A549 (cell line): ENCODE results near the gene ALPI. TPM values are rescaled to one million over a fixed set of nuclear protein-coding genes. Genes with fewer than 3 reads are reported as not detected.

Source experiments
- ATOH8 ChIP-seq: fragments of 250-450 bp; sonication (Bioruptor Pico); IDR thresholded peaks from 2 replicates; pipeline ENCODE4 v1.5.0; 2020; ENCODE audit warnings: low read depth, mild to moderate bottlenecking, moderate library complexity
- CEBPB ChIP-seq, 2 experiments: fragments of >200 bp in 1 of 2; sonication (Bioruptor Twin) in 1 of 2; formaldehyde crosslinking in 1 of 2; IDR thresholded peaks; 2 replicates each; pipeline ENCODE4 v1.6.1; 2012 to 2016
- CHD4 ChIP-seq: fragments of 200-600 bp; sonication (generic); IDR thresholded peaks from 2 replicates; pipeline ENCODE4 v1.6.1; 2016; ENCODE audit warnings: antibody characterized with exemption, mild to moderate bottlenecking, borderline replicate concordance
- E2F6 ChIP-seq: IDR thresholded peaks from 2 replicates; pipeline ENCODE4 v1.6.1; 2012; ENCODE audit warnings: low read depth, borderline replicate concordance
- EHF ChIP-seq: fragments of 250-450 bp; sonication (Bioruptor Pico); IDR thresholded peaks from 2 replicates; pipeline ENCODE4 v1.5.0; 2020; ENCODE audit warnings: mild to moderate bottlenecking
- EHMT2 ChIP-seq: fragments of 200-600 bp; sonication (generic); IDR thresholded peaks from 2 replicates; pipeline ENCODE4 v1.6.1; 2016; ENCODE audit warnings: antibody characterized with exemption, low read depth, mild to moderate bottlenecking, moderate library complexity
- ELK1 ChIP-seq: fragments of 150-350 bp; IDR thresholded peaks from 2 replicates; pipeline ENCODE4 v1.6.1; 2014; ENCODE audit warnings: low read depth, mild to moderate bottlenecking, low read length
- EP300 ChIP-seq, 2 experiments: fragments of >200 bp; sonication (Bioruptor Twin); formaldehyde crosslinking; IDR thresholded peaks; 2 replicates in 1 of 2; 3 replicates in 1 of 2; pipeline ENCODE4 v1.6.1; 2016 to 2017
- FOSL2 ChIP-seq, 2 experiments: fragments of 450-650 bp in 1 of 2; fragments of >200 bp in 1 of 2; sonication (Bioruptor Twin) in 1 of 2; formaldehyde crosslinking; IDR thresholded peaks; 2 replicates each; pipeline versions ENCODE4 v1.5.0 to v1.6.1; 2016 to 2020; ENCODE audit warnings: mild to moderate bottlenecking in 1 of 2, moderate library complexity in 1 of 2
- FOXS1 ChIP-seq: fragments of 250-450 bp; sonication (Bioruptor Pico); IDR thresholded peaks from 2 replicates; pipeline ENCODE4 v1.5.0; 2020; ENCODE audit warnings: mild to moderate bottlenecking, moderate library complexity
- GATA3 ChIP-seq: IDR thresholded peaks from 2 replicates; pipeline ENCODE4 v1.6.1; 2012; ENCODE audit warnings: borderline replicate concordance
- HES2 ChIP-seq: fragments of >200 bp; sonication (Bioruptor Twin); formaldehyde crosslinking; IDR thresholded peaks from 2 replicates; pipeline ENCODE4 v1.6.1; 2016
- HMGXB4 ChIP-seq: fragments of 250-450 bp; sonication (Bioruptor Pico); IDR thresholded peaks from 2 replicates; pipeline ENCODE4 v1.5.0; 2021; ENCODE audit warnings: mild to moderate bottlenecking, moderate library complexity, borderline replicate concordance
- HOXA7 ChIP-seq: fragments of 250-450 bp; sonication (Bioruptor Pico); IDR thresholded peaks from 2 replicates; pipeline ENCODE4 v1.5.0; 2020; ENCODE audit warnings: mild to moderate bottlenecking, moderate library complexity
- HOXB5 ChIP-seq: fragments of 250-450 bp; sonication (Bioruptor Pico); IDR thresholded peaks from 2 replicates; pipeline ENCODE4 v1.5.0; 2020; ENCODE audit warnings: mild to moderate bottlenecking, moderate library complexity
- JUNB ChIP-seq: fragments of >200 bp; sonication (Bioruptor Twin); formaldehyde crosslinking; IDR thresholded peaks from 2 replicates; pipeline ENCODE4 v1.6.1; 2016
- MAFK ChIP-seq: fragments of 450-650 bp; IDR thresholded peaks from 2 replicates; pipeline ENCODE4 v1.6.1; 2014; ENCODE audit not compliant: partially characterized antibody
- MYC ChIP-seq: IDR thresholded peaks from 2 replicates; pipeline ENCODE4 v1.6.1; 2012; ENCODE audit warnings: mild to moderate bottlenecking, inconsistent platforms, low read length, improper control_type of control experiment, borderline replicate concordance
- NFE2L2 ChIP-seq: fragments of 150-350 bp; conservative IDR thresholded peaks from 2 replicates; pipeline ENCODE4 v1.6.1; 2014; ENCODE audit warnings: low read length
- NPAS2 ChIP-seq: fragments of 250-450 bp; sonication (Bioruptor Pico); IDR thresholded peaks from 2 replicates; pipeline ENCODE4 v1.8.0; 2022; ENCODE audit warnings: mild to moderate bottlenecking, moderate library complexity, borderline replicate concordance
- PBX3 ChIP-seq: IDR thresholded peaks from 2 replicates; pipeline ENCODE4 v1.6.1; 2012
- POLR2A ChIP-seq: IDR thresholded peaks from 2 replicates; pipeline ENCODE4 v1.6.1; 2012; ENCODE audit warnings: mild to moderate bottlenecking, low read length
- RARB ChIP-seq: fragments of 250-450 bp; sonication (Bioruptor Pico); IDR thresholded peaks from 2 replicates; pipeline ENCODE4 v1.8.0; 2021; ENCODE audit warnings: mild to moderate bottlenecking, moderate library complexity
- RCOR1 ChIP-seq: fragments of 150-350 bp; IDR thresholded peaks from 2 replicates; pipeline ENCODE4 v1.6.1; 2014; ENCODE audit warnings: antibody characterized with exemption, low read length, low read depth
- REST ChIP-seq: fragments of 200-600 bp; sonication (generic); IDR thresholded peaks from 2 replicates; pipeline ENCODE4 v1.6.1; 2016; ENCODE audit warnings: antibody characterized with exemption, mild to moderate bottlenecking, moderate library complexity
- RFX5 ChIP-seq: fragments of 450-650 bp; IDR thresholded peaks from 2 replicates; pipeline ENCODE4 v1.7.1; 2014; ENCODE audit warnings: antibody characterized with exemption, mild to moderate bottlenecking, moderate library complexity
- SMC3 ChIP-seq: fragments of >200 bp; sonication (Bioruptor Twin); formaldehyde crosslinking; IDR thresholded peaks from 3 replicates; pipeline ENCODE4 v1.6.1; 2018; ENCODE audit warnings: inconsistent platforms
- USF2 ChIP-seq: fragments of 450-650 bp; IDR thresholded peaks from 2 replicates; pipeline ENCODE4 v1.6.1; 2014; ENCODE audit warnings: antibody characterized with exemption
- ZFP36 ChIP-seq: fragments of 450-650 bp; IDR thresholded peaks from 2 replicates; pipeline ENCODE4 v1.6.1; 2014; ENCODE audit warnings: borderline replicate concordance; ENCODE audit not compliant: partially characterized antibody
- ZNF302 ChIP-seq: fragments of 250-450 bp; sonication (Bioruptor Pico); IDR thresholded peaks from 2 replicates; pipeline ENCODE4 v1.9.0; 2021; ENCODE audit warnings: inconsistent platforms, mild to moderate bottlenecking, moderate library complexity
- ZSCAN20 ChIP-seq: fragments of 250-450 bp; sonication (Bioruptor Pico); IDR thresholded peaks from 2 replicates; pipeline ENCODE4 v1.8.0; 2022; ENCODE audit warnings: mild to moderate bottlenecking, moderate library complexity
- polyA plus RNA-seq, 4 experiments: library from polyadenylated mRNA; depleted of rRNA in 3 of 4; stranded (reverse); fragments of >200 nt; fragmentation: RNase III in 1 of 4; extraction: RNeasy Plus Mini Kit Qiagen cat#74134 plus additional on column Dnase treatment in 1 of 4; gene quantifications; 2 replicates in 3 of 4; 3 replicates in 1 of 4; pipeline ENCODE4 v1.2.3, GENCODE V29; 2011 to 2017

Gene ALPI
- polyA plus RNA-seq, 2 of the 4 experiments (the other 2 are of a cell fraction) = 0.05 TPM; not detected in 1

GRCh38 chr2:232444409-232445148, 11.4 kb upstream of the ALPI start (continued):
- TF ChIP-seq ZSCAN20 (no peak), EHF (CRISPR knock-in tag) (no peak), RARB (CRISPR knock-in tag) (no peak), HOXB5 (CRISPR knock-in tag) (no peak), FOSL2 (IDR thresholded peaks at IDR 0.05) (no peak), FOSL2 (CRISPR knock-in tag; IDR thresholded peaks at IDR 0.05) (peak; percentile 91), ZFP36 (peak; percentile 92), EP300 (IDR thresholded peaks at IDR 0.05) (no peak), RFX5 (no peak), MYC (peak; percentile 87; the same call in 1 of the 2 replicates), NPAS2 (CRISPR knock-in tag) (no peak), FOXS1 (no peak), GATA3 (no peak), POLR2A (no peak), REST (no peak), NFE2L2 (peak; percentile 68), E2F6 (no peak), CEBPB (IDR thresholded peaks at IDR 0.05) (no peak), SMC3 (peak; percentile 26; the same call in 2 of the 3 replicates), USF2 (no peak), ATOH8 (CRISPR knock-in tag) (no peak), HMGXB4 (CRISPR knock-in tag) (no peak), ZNF302 (CRISPR knock-in tag) (no peak), CHD4 (no peak), EHMT2 (no peak), PBX3 (no peak), RCOR1 (no peak), HOXA7 (no peak), HES2 (no peak), ELK1 (no peak), JUNB (no peak), MAFK (peak; percentile 80)
